Ascending aorta (tissue), 2 donors: ENCODE data around the gene KCNIP3. TPM values are rescaled to one million over a fixed set of nuclear protein-coding genes. Genes with fewer than 3 reads are reported as not detected.

ENCODE experiments used
- DNase-seq, 2 donors: peaks; one replicate each; pipeline ENCODE4 v3.0.0-alpha.2; 2019; ENCODE audit warnings: low spot score in 2 of 2
- H3K27ac ChIP-seq, 2 donors: fragments of 200-600 bp; sonication (generic); one replicate each; pipeline ENCODE4 v1.5.1; 2016 to 2017; ENCODE audit warnings: mild to moderate bottlenecking in 1 of 2
- H3K27me3 ChIP-seq: fragments of 200-600 bp; sonication (generic); one replicate; pipeline ENCODE4 v1.5.1; 2017
- H3K36me3 ChIP-seq, 2 donors: fragments of 200-600 bp; sonication (generic); one replicate each; pipeline ENCODE4 v1.5.1; 2016
- H3K4me1 ChIP-seq, 2 donors: fragments of 200-600 bp; sonication (generic); one replicate each; pipeline ENCODE4 v1.5.1; 2016 to 2017; ENCODE audit warnings: mild to moderate bottlenecking in 1 of 2
- H3K4me3 ChIP-seq, 2 donors: fragments of 200-600 bp; sonication (generic); one replicate each; pipeline ENCODE4 v1.5.1; 2016 to 2017; ENCODE audit warnings: mild to moderate bottlenecking in 1 of 2
- H3K9me3 ChIP-seq, 2 donors: fragments of 200-600 bp; sonication (generic); one replicate each; pipeline ENCODE4 v1.5.1; 2016
- CTCF ChIP-seq, 3 experiments: fragments of 200-600 bp in 2 of 3; fragments of 450-650 bp in 1 of 3; sonication (generic) in 2 of 3; IDR thresholded peaks; one replicate each; pipeline ENCODE4 v1.5.1; 2016 to 2019; ENCODE audit warnings: antibody characterized with exemption in 3 of 3, mild to moderate bottlenecking in 1 of 3, moderate library complexity in 1 of 3
- intact Hi-C: fragments of 100-400 bp; cut with DNase I; formaldehyde crosslinking; loops from one replicate; pipeline ENCODE4 v1.15.1; 2023
- total RNA-seq: library from RNA; depleted of rRNA; stranded (reverse); fragments of >200 nt; gene quantifications from one replicate; pipeline ENCODE4 v1.1.0, GENCODE V29; 2016

KCNIP3 gene
- total RNA-seq, 1 donor from 2014 or later = 5.2 TPM

- Histone ChIP-seq H3K27me3 (no peaks in the 10 kb centered on the region), H3K36me3 (no peaks in the 10 kb centered on the region), H3K4me1 (no peaks in the 10 kb centered on the region), H3K27ac (no peak overlapping the region), H3K4me3 (no peak overlapping the region), H3K9me3 (peaks cover 0 to 9% of the 10 kb centered on the region in 2 donors)
- DNase-seq = no peak
- no peak for TF ChIP-seq CTCF (IDR thresholded peaks at IDR 0.05)
- intact Hi-C loops = no loop called here
Observed at GRCh38 chr2:95287336-95287735, 9.8 kb upstream of the KCNIP3 start.

- H3K27ac ChIP-seq = no peak overlapping the region
- DNase-seq = no peak
- H3K4me3 ChIP-seq = no peak overlapping the region
- TF ChIP-seq CTCF (IDR thresholded peaks at IDR 0.05) = no peak
- no peaks in the 10 kb centered on the region for H3K4me1 ChIP-seq
- no peaks in the 10 kb centered on the region for H3K27me3 ChIP-seq
- peaks cover 0 to 9% of the 10 kb centered on the region in 2 donors for H3K9me3 ChIP-seq
- no peaks in the 10 kb centered on the region for H3K36me3 ChIP-seq
- intact Hi-C loops = no loop called here
Observed at GRCh38 chr2:95287806-95288205, 9.3 kb upstream of the KCNIP3 start.

- Histone ChIP-seq H3K9me3 (peaks cover 0 to 9% of the 10 kb centered on the region in 2 donors), H3K4me3 (no peak overlapping the region), H3K36me3 (no peaks in the 10 kb centered on the region), H3K4me1 (no peaks in the 10 kb centered on the region), H3K27me3 (no peaks in the 10 kb centered on the region), H3K27ac (no peak overlapping the region)
- intact Hi-C loops = no loop called here
- DNase-seq = no peak
- no peak for TF ChIP-seq CTCF (IDR thresholded peaks at IDR 0.05)
Observed at GRCh38 chr2:95289253-95289652, 7.9 kb upstream of the KCNIP3 start.

- H3K27me3 ChIP-seq = no peaks in the 10 kb centered on the region
- intact Hi-C loops = no loop called here
- H3K27ac ChIP-seq = no peak overlapping the region
- no peaks in the 10 kb centered on the region for H3K36me3 ChIP-seq
- H3K9me3 ChIP-seq = peaks cover 0 to 9% of the 10 kb centered on the region in 2 donors
- H3K4me3 ChIP-seq = no peak overlapping the region
- TF ChIP-seq CTCF (IDR thresholded peaks at IDR 0.05) = no peak
- H3K4me1 ChIP-seq = no peaks in the 10 kb centered on the region
- DNase-seq = no peak
Observed at GRCh38 chr2:95291222-95291621, 5.9 kb upstream of the KCNIP3 start.

- no peaks in the 10 kb centered on the region for H3K4me1 ChIP-seq
- H3K27me3 ChIP-seq = no peaks in the 10 kb centered on the region
- intact Hi-C loops = no loop called here
- no peak for DNase-seq
- no peak overlapping the region for H3K4me3 ChIP-seq
- H3K27ac ChIP-seq = no peak overlapping the region
- peaks cover 0 to 9% of the 10 kb centered on the region in 2 donors for H3K9me3 ChIP-seq
- no peak for TF ChIP-seq CTCF (IDR thresholded peaks at IDR 0.05)
- H3K36me3 ChIP-seq = no peaks in the 10 kb centered on the region
Observed at GRCh38 chr2:95292623-95293260, 4.4 kb upstream of the KCNIP3 start.
